IMR-90 (cell line): ENCODE data around the gene TEX35. TPM values are rescaled to one million over a fixed set of nuclear protein-coding genes. Genes with fewer than 3 reads are reported as not detected.

Experiments used
- ATAC-seq: fragments of 200-7000 bp; cut with Tn5 transposase; 2 replicates; pipeline ENCODE4 v1.9.1; 2020; ENCODE audit warnings: low read depth, mild to moderate bottlenecking, moderate library complexity
- BruUV-seq: library from RNA; stranded (reverse); fragments of 400-500 nt; replicated peaks from 2 replicates; lab custom pipeline; 2021; lab: Mats Ljungman, UMichigan
- CTCF ChIA-PET: fragments of 300-600 bp; formaldehyde crosslinking; extraction: SDS; loops from one replicate; lab custom pipeline; 2021; ENCODE audit warnings: antibody characterized with exemption; lab: Yijun Ruan, JAX
- POLR2A ChIA-PET: fragments of 300-600 bp; sonication (Branson Sonifier 250); formaldehyde crosslinking; loops from one replicate; lab custom pipeline; 2022; ENCODE audit warnings: antibody characterized with exemption; ENCODE audit not compliant: unreplicated experiment; lab: Charles Lee
- DNase-seq: peaks from one replicate; pipeline ENCODE4 v3.0.0; 2013
- H2AFZ ChIP-seq: replicated peaks from 2 replicates; pipeline ENCODE3; 2013; ENCODE audit warnings: low read length, mild to moderate bottlenecking; ENCODE audit not compliant: poor library complexity
- H2AK5ac ChIP-seq: 2 replicates; pipeline ENCODE4 v1.6.1; 2013; ENCODE audit warnings: low read depth, low read length, inconsistent platforms
- H2AK9ac ChIP-seq: replicated peaks from 2 replicates; pipeline ENCODE3; 2013; ENCODE audit warnings: mild to moderate bottlenecking, low read depth, low read length, moderate library complexity; ENCODE audit not compliant: poor library complexity
- H2BK120ac ChIP-seq: 2 replicates; pipeline ENCODE4 v1.6.1; 2013; ENCODE audit warnings: low read depth, low read length, inconsistent platforms
- H2BK15ac ChIP-seq: 3 replicates; pipeline ENCODE4 v1.6.1; 2013; ENCODE audit warnings: low read depth, low read length, inconsistent platforms
- H2BK20ac ChIP-seq: 2 replicates; pipeline ENCODE4 v1.6.1; 2013; ENCODE audit warnings: low read depth, mild to moderate bottlenecking, inconsistent platforms, low read length, moderate library complexity
- H2BK5ac ChIP-seq: 2 replicates; pipeline ENCODE4 v1.6.1; 2013; ENCODE audit warnings: mild to moderate bottlenecking, low read depth, low read length, inconsistent platforms; ENCODE audit not compliant: poor library complexity, severe bottlenecking
- H3K14ac ChIP-seq: replicated peaks from 2 replicates; pipeline ENCODE4 v1.6.1; 2013; ENCODE audit warnings: low read depth, low read length, inconsistent platforms
- H3K18ac ChIP-seq: 2 replicates; pipeline ENCODE4 v1.6.1; 2013; ENCODE audit warnings: low read depth, low read length, control low read depth
- H3K23ac ChIP-seq: 2 replicates; pipeline ENCODE4 v1.6.1; 2013; ENCODE audit warnings: low read depth, low read length, inconsistent platforms
- H3K27ac ChIP-seq: 2 replicates; pipeline ENCODE4 v1.5.1; 2013; ENCODE audit warnings: mild to moderate bottlenecking, control low read depth, low read length; ENCODE audit not compliant: insufficient read depth
- H3K27me3 ChIP-seq: 2 replicates; pipeline ENCODE4 v1.6.1; 2013; ENCODE audit warnings: low read length; ENCODE audit not compliant: control insufficient read depth, insufficient read depth
- H3K36me3 ChIP-seq: 2 replicates; pipeline ENCODE4 v1.6.1; 2013; ENCODE audit warnings: low read length, mixed read lengths; ENCODE audit not compliant: control insufficient read depth, insufficient read depth
- H3K4ac ChIP-seq: 2 replicates; pipeline ENCODE4 v1.6.1; 2013; ENCODE audit warnings: low read depth, low read length, inconsistent platforms
- H3K4me1 ChIP-seq: 2 replicates; pipeline ENCODE4 v1.6.1; 2013; ENCODE audit warnings: low read length, mixed read lengths; ENCODE audit not compliant: control insufficient read depth, insufficient read depth
- H3K4me2 ChIP-seq: 2 replicates; pipeline ENCODE4 v1.6.1; 2013; ENCODE audit warnings: low read depth, mild to moderate bottlenecking, control low read depth, low read length, moderate library complexity
- H3K4me3 ChIP-seq: 2 replicates; pipeline ENCODE4 v1.5.1; 2013; ENCODE audit warnings: low read depth, mild to moderate bottlenecking, control low read depth, low read length, moderate library complexity; ENCODE audit not compliant: insufficient read depth
- H3K56ac ChIP-seq: 2 replicates; pipeline ENCODE4 v1.6.1; 2013; ENCODE audit warnings: low read length, inconsistent platforms; ENCODE audit not compliant: insufficient read depth; ENCODE audit errors: extremely low read depth
- H3K79me1 ChIP-seq, 2 experiments: 2 replicates each; pipeline ENCODE4 v1.6.1; 2013; ENCODE audit warnings: low read length in 2 of 2, inconsistent platforms in 1 of 2, low read depth in 1 of 2
- H3K9ac ChIP-seq: 2 replicates; pipeline ENCODE4 v1.6.1; 2013; ENCODE audit warnings: low read depth, low read length, control low read depth
- H3K9me1 ChIP-seq: 2 replicates; pipeline ENCODE4 v1.6.1; 2013; ENCODE audit warnings: low read length, inconsistent platforms; ENCODE audit not compliant: insufficient read depth
- H3K9me3 ChIP-seq: 2 replicates; pipeline ENCODE4 v1.6.1; 2013; ENCODE audit warnings: low read length; ENCODE audit not compliant: control insufficient read depth, insufficient read depth
- H4K20me1 ChIP-seq: 2 replicates; pipeline ENCODE4 v1.6.1; 2013; ENCODE audit warnings: low read length, inconsistent platforms; ENCODE audit not compliant: insufficient read depth
- H4K5ac ChIP-seq: 2 replicates; pipeline ENCODE4 v1.6.1; 2013; ENCODE audit warnings: mild to moderate bottlenecking, low read depth, low read length, control low read depth
- H4K8ac ChIP-seq, 2 experiments: 2 replicates each; pipeline ENCODE4 v1.6.1; 2013; ENCODE audit warnings: low read depth in 2 of 2, low read length in 2 of 2, control low read depth in 1 of 2, inconsistent platforms in 1 of 2
- H4K91ac ChIP-seq: 2 replicates; pipeline ENCODE4 v1.6.1; 2013; ENCODE audit warnings: low read depth, low read length, inconsistent platforms; ENCODE audit not compliant: insufficient read depth
- CEBPB ChIP-seq: IDR thresholded peaks from 2 replicates; pipeline ENCODE4 v1.6.1; 2012; ENCODE audit warnings: low read depth, low read length, improper control_type of control experiment
- FOS ChIP-seq: fragments of 150-350 bp; IDR thresholded peaks from 2 replicates; pipeline ENCODE4 v1.6.1; 2016; ENCODE audit warnings: low read depth, low read length
- MAFK ChIP-seq: IDR thresholded peaks from 2 replicates; pipeline ENCODE4 v1.6.1; 2012; ENCODE audit warnings: low read depth, low read length, improper control_type of control experiment
- MAZ ChIP-seq: IDR thresholded peaks from 2 replicates; pipeline ENCODE4 v1.6.1; 2012; ENCODE audit warnings: low read depth, mild to moderate bottlenecking, low read length, improper control_type of control experiment, moderate library complexity, borderline replicate concordance
- MXI1 ChIP-seq: IDR thresholded peaks from 2 replicates; pipeline ENCODE4 v1.6.1; 2012; ENCODE audit warnings: low read depth, mild to moderate bottlenecking, low read length, moderate library complexity, borderline replicate concordance
- RCOR1 ChIP-seq: IDR thresholded peaks from 2 replicates; pipeline ENCODE4 v1.6.1; 2012; ENCODE audit warnings: mild to moderate bottlenecking, low read length, improper control_type of control experiment; ENCODE audit not compliant: insufficient replicate concordance
- RFX5 ChIP-seq: IDR thresholded peaks from 2 replicates; pipeline ENCODE4 v1.8.0; 2012; ENCODE audit warnings: low read depth, mild to moderate bottlenecking, low read length, moderate library complexity
- SMC3 ChIP-seq: fragments of 150-350 bp; IDR thresholded peaks from 2 replicates; pipeline ENCODE4 v1.6.1; 2016; ENCODE audit warnings: low read depth, mild to moderate bottlenecking, antibody characterized with exemption, low read length, moderate library complexity
- WGBS, 2 experiments: methylation state at CpG; one replicate each; pipeline versions ENCODE4 v1.1.5 to v1.1.7; 2013; ENCODE audit warnings: missing lambda C conversion rate in 2 of 2; ENCODE audit not compliant: insufficient read length in 1 of 2; ENCODE audit errors: extremely low coverage in 2 of 2; 5-methylcytosine and 5-hydroxymethylcytosine counted together
- dilution Hi-C: fragments of 300-500 bp; cut with HindIII; formaldehyde crosslinking; loops from one replicate; pipeline ENCODE4 v1.14.3; 2018; ENCODE audit warnings: low sequenced_read_pairs; ENCODE audit not compliant: unreplicated experiment
- in situ Hi-C: fragments of 300-500 bp; cut with MboI; formaldehyde crosslinking; loops from 3 replicates; pipeline ENCODE4 v1.14.3; 2019; ENCODE audit warnings: low sequenced_read_pairs, inconsistent platforms, mixed read lengths
- intact Hi-C: fragments of 100-400 bp; cut with micrococcal nuclease; formaldehyde crosslinking; loops from 2 replicates; pipeline ENCODE4 v1.10.0; 2022
- polyA plus RNA-seq, 3 experiments: library from polyadenylated mRNA; depleted of rRNA; stranded (reverse); fragments of >200 nt; gene quantifications; 2 replicates each; pipeline ENCODE4 v1.2.3, GENCODE V29; 2012; ENCODE audit warnings: low replicate concordance in 1 of 3
- total RNA-seq: library from RNA; depleted of rRNA; stranded (reverse); fragments of >200 nt; gene quantifications from 2 replicates; pipeline ENCODE4 v1.2.3, GENCODE V29; 2012
- TF ChIP-seq, protein P1 (sequence below): conservative IDR thresholded peaks from 2 replicates; pipeline ENCODE4 v1.5.1; 2012; ENCODE audit warnings: mild to moderate bottlenecking, low read depth, low read length, improper control_type of control experiment
- TF ChIP-seq, protein P2 (sequence below): fragments of 150-350 bp; IDR thresholded peaks from 2 replicates; pipeline ENCODE4 v1.6.1; 2017; ENCODE audit warnings: mild to moderate bottlenecking, antibody characterized with exemption, low read length, low read depth

Gene TEX35
- total and polyA plus RNA-seq, 2 of the 4 experiments (the other 2 are of a cell fraction): 0.05 TPM; not detected in 1

DNA sequence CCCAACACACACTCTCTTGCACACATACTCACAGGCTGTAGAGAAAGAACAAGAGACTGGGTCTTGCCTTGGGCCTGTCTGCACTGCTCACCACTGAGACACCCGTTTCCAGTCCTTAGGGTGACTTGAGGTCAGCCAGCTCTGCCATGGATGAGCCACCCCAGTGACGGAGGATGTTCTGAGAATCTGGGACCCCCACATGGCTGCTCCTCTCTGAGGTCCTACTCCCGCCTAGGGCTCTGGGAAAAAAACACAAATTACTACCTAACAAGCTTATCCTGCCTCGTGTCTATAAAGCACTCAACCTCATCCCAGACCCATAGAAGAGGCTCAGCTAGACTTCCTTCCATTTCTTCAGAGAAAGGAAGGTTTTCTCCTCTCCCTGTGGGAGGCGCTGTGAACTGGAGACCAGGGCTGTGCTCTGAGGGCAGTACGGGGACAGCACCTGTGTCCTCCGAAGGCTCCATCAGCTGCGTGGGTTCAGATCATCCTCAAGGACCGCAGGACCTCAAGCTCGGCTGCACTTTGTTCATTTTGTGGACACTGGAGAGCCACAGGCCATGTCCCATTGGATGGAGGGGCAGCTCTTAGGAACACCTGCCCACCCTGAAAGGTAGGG, 11.9 kb upstream of the TEX35 start:
- TF ChIP-seq SMC3 (no peak), MAFK (no peak), FOS (no peak), MAZ (no peak), MXI1 (no peak), CEBPB (no peak), RCOR1 (no peak), RFX5 (no peak)
- TF ChIP-seq, protein P1, sequence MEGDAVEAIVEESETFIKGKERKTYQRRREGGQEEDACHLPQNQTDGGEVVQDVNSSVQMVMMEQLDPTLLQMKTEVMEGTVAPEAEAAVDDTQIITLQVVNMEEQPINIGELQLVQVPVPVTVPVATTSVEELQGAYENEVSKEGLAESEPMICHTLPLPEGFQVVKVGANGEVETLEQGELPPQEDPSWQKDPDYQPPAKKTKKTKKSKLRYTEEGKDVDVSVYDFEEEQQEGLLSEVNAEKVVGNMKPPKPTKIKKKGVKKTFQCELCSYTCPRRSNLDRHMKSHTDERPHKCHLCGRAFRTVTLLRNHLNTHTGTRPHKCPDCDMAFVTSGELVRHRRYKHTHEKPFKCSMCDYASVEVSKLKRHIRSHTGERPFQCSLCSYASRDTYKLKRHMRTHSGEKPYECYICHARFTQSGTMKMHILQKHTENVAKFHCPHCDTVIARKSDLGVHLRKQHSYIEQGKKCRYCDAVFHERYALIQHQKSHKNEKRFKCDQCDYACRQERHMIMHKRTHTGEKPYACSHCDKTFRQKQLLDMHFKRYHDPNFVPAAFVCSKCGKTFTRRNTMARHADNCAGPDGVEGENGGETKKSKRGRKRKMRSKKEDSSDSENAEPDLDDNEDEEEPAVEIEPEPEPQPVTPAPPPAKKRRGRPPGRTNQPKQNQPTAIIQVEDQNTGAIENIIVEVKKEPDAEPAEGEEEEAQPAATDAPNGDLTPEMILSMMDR: no peak
- TF ChIP-seq, protein P2, sequence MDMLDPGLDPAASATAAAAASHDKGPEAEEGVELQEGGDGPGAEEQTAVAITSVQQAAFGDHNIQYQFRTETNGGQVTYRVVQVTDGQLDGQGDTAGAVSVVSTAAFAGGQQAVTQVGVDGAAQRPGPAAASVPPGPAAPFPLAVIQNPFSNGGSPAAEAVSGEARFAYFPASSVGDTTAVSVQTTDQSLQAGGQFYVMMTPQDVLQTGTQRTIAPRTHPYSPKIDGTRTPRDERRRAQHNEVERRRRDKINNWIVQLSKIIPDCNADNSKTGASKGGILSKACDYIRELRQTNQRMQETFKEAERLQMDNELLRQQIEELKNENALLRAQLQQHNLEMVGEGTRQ: no peak
- no peak overlapping the region for H4K5ac ChIP-seq

More for the DNA sequence above, 11.9 kb upstream of the TEX35 start:
- Histone ChIP-seq H4K20me1 (no peaks in the 10 kb centered on the region), H2BK120ac (no peak overlapping the region), H3K79me1 (no peaks in the 10 kb centered on the region), H2BK20ac (no peak overlapping the region), H3K4me2 (no peak overlapping the region), H4K8ac (no peak overlapping the region), H3K14ac (no peak overlapping the region), H3K9me3 (no peaks in the 10 kb centered on the region), H3K9me1 (peaks cover 4% of the 10 kb centered on the region; the same call in 1 of the 2 replicates), H2BK5ac (no peak overlapping the region), H3K36me3 (no peaks in the 10 kb centered on the region), H3K18ac (no peak overlapping the region), H3K4me1 (no peaks in the 10 kb centered on the region), H3K4ac (no peak overlapping the region), H3K4me3 (no peak overlapping the region), H2AFZ (peak overlapping the region; percentile 64), H2AK9ac (peak overlapping the region; percentile 38), H3K56ac (no peak overlapping the region), H3K27me3 (peaks cover 5% of the 10 kb centered on the region; the same call in 1 of the 2 replicates), H3K9ac (no peak overlapping the region), H2BK15ac (no peak overlapping the region), H3K27ac (no peak overlapping the region), H2AK5ac (peak overlapping the region; percentile 7; the same call in 1 of the 2 replicates), H3K23ac (no peak overlapping the region), H4K91ac (no peak overlapping the region)
- no TSS peak for BruUV-seq
- WGBS, 2 experiments: 93% methylated on average over 3 of the region's 10 CpGs; no CpG with 5 or more reads in 1 of the 2 experiments
- intact Hi-C loops (loop anchor here (5.0 to 10.0 kb wide), 2 partner anchors 189 to 476 kb away; no protein-coding TSS in a partner anchor), dilution Hi-C loops (no loop called here), in situ Hi-C loops (loop anchor here (10.0 kb wide), 1 partner anchor 196 kb away; no protein-coding TSS in a partner anchor)
- DNase-seq (no peak), ATAC-seq (no peak; the same call in 1 of the 2 replicates)
- POLR2A ChIA-PET: interaction anchor here (0.5 kb wide), 1 partner anchor 188 kb away, joined by 3 read pairs; no protein-coding TSS in a partner anchor
- CTCF ChIA-PET: interaction anchor here (0.7 to 1.9 kb wide), 14 partner anchors 9 to 421 kb away, joined by 3 to 14 read pairs (median 4); partner anchors contain the start of gene TEX35
